ENCODE data around the gene DCTD.
A peak's percentile ranks its signal among the peaks of the same experiment; 100 is the strongest.

Gene DCTD

GRCh38 chr4:182917182-182918043 is at the start of gene DCTD:
Gene DCTD (minus strand): TSS chr4:182917386. CDS start chr4:182915568, 1,818 bp downstream.
- peak within 1 kb of the TSS; percentile 52 for H3K27ac ChIP-seq (ENCODE audit: low read depth, low read length)
- no peaks in the 10 kb centered on the region for H3K79me2 ChIP-seq (ENCODE audit: insufficient read depth, low read length)

GRCh38 chr4:182960746-182961145 is 43.6 kb upstream of the DCTD start:
- Histone ChIP-seq H3K27me3 (ENCODE audit: low read length) (no peaks in the 10 kb centered on the region), H3K36me3 (ENCODE audit: low read length) (no peaks in the 10 kb centered on the region), H3K9me2 (replicated peaks; ENCODE audit: insufficient read depth, low read length) (0 out of 2 replicates have a peak, but pooled peaks cover 3% of the 10 kb centered on the region), H3K9me3 (ENCODE audit: insufficient read depth, low read length) (no peaks in the 10 kb centered on the region), H3K79me2 (ENCODE audit: insufficient read depth, low read length) (no peaks in the 10 kb centered on the region), H2AFZ (ENCODE audit: low read depth, low read length, severe bottlenecking) (no peak overlapping the region), H3K27ac (ENCODE audit: low read depth, low read length) (no peak overlapping the region), H3K4me3 (ENCODE audit: insufficient read depth, low read length, poor library complexity, severe bottlenecking) (no peak overlapping the region), H3K4me2 (ENCODE audit: low read depth, low read length, poor library complexity, severe bottlenecking) (no peak overlapping the region), H3F3A (ENCODE audit: insufficient read depth) (no peaks in the 10 kb centered on the region), H4K20me1 (ENCODE audit: low read depth, low read length) (no peaks in the 10 kb centered on the region), H3K9ac (ENCODE audit: low read length) (no peak overlapping the region)
- TF ChIP-seq EZH2phosphoT487 (conservative IDR thresholded peaks at IDR 0.05; ENCODE audit: low read length) (no peak), CTCF (IDR thresholded peaks at IDR 0.05; ENCODE audit: insufficient read depth, low read length, poor library complexity, severe bottlenecking) (no peak)

More at GRCh38 chr4:182917182-182918043, at the start of gene DCTD:
- no peaks in the 10 kb centered on the region for H3K27me3 ChIP-seq (ENCODE audit: low read length)
- peak within 1 kb of the TSS; percentile 76 for H3K4me2 ChIP-seq (ENCODE audit: low read depth, low read length, poor library complexity, severe bottlenecking)
- H3K9me2 ChIP-seq (replicated peaks; ENCODE audit: insufficient read depth, low read length): no peaks in the 10 kb centered on the region
- H4K20me1 ChIP-seq (ENCODE audit: low read depth, low read length): no peaks in the 10 kb centered on the region
- H2AFZ ChIP-seq (ENCODE audit: low read depth, low read length, severe bottlenecking): peak within 1 kb of the TSS; percentile 84
- H3K36me3 ChIP-seq (ENCODE audit: low read length): no peaks in the 10 kb centered on the region
- peaks cover 12% of the 10 kb centered on the region for H3F3A ChIP-seq (ENCODE audit: insufficient read depth)
- peak within 1 kb of the TSS; percentile 66 for H3K4me3 ChIP-seq (ENCODE audit: insufficient read depth, low read length, poor library complexity, severe bottlenecking)
- TF ChIP-seq CTCF (IDR thresholded peaks at IDR 0.05; ENCODE audit: insufficient read depth, low read length, poor library complexity, severe bottlenecking): peak; percentile 63
- no peak for TF ChIP-seq EZH2phosphoT487 (conservative IDR thresholded peaks at IDR 0.05; ENCODE audit: low read length)
- H3K9ac ChIP-seq (ENCODE audit: low read length): peak within 1 kb of the TSS; percentile 77
- H3K9me3 ChIP-seq (ENCODE audit: insufficient read depth, low read length): no peaks in the 10 kb centered on the region

GRCh38 chr4:182960228-182960627 is 43.0 kb upstream of the DCTD start:
- Histone ChIP-seq H4K20me1 (ENCODE audit: low read depth, low read length) (no peaks in the 10 kb centered on the region), H3K9me2 (replicated peaks; ENCODE audit: insufficient read depth, low read length) (0 out of 2 replicates have a peak, but pooled peaks cover 3% of the 10 kb centered on the region), H3K79me2 (ENCODE audit: insufficient read depth, low read length) (no peaks in the 10 kb centered on the region), H3K27ac (ENCODE audit: low read depth, low read length) (no peak overlapping the region), H2AFZ (ENCODE audit: low read depth, low read length, severe bottlenecking) (no peak overlapping the region), H3K36me3 (ENCODE audit: low read length) (no peaks in the 10 kb centered on the region), H3K4me3 (ENCODE audit: insufficient read depth, low read length, poor library complexity, severe bottlenecking) (no peak overlapping the region), H3F3A (ENCODE audit: insufficient read depth) (no peaks in the 10 kb centered on the region), H3K9me3 (ENCODE audit: insufficient read depth, low read length) (no peaks in the 10 kb centered on the region), H3K9ac (ENCODE audit: low read length) (no peak overlapping the region), H3K4me2 (ENCODE audit: low read depth, low read length, poor library complexity, severe bottlenecking) (no peak overlapping the region), H3K27me3 (ENCODE audit: low read length) (no peaks in the 10 kb centered on the region)
- no peak for TF ChIP-seq CTCF (IDR thresholded peaks at IDR 0.05; ENCODE audit: insufficient read depth, low read length, poor library complexity, severe bottlenecking)
- TF ChIP-seq EZH2phosphoT487 (conservative IDR thresholded peaks at IDR 0.05; ENCODE audit: low read length): no peak

Measured in SU-DHL-6 (cell line).